NCI-H446 treated with DMSO at 0.1 percent for 48 hours (cell line): Measurements from ENCODE around the gene AFG3L2.
"Not testable (repeated sequence)": the region's sequence is repeated elsewhere in the genome, so short reads cannot be mapped to it uniquely, and the experiment has no call there.

Experiments used
- DNase-seq: peaks from one replicate; lab custom pipeline; 2025; lab: John Stamatoyannopoulos, UW

The AFG3L2 gene

DNA sequence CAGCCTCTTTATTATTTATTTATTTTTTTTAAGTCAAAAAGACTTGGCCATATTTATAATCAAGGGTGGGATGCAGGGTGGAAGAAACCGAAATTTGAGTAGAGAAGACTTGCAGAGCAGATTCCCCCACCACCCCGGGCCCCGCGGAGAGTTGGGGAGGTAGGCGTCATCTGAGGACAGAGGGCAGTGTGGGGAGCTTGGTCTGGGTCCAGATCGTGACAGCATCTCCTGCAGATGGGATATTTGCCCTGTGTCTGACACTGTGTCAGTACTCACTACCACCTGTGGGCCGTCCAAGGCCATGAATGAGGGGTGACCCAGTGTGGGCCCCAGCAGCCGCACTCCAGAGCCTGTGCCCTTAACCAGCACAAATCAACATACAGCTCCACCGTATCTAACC, 20.2 kb upstream of the AFG3L2 start:
- DNase-seq = no peak

DNA sequence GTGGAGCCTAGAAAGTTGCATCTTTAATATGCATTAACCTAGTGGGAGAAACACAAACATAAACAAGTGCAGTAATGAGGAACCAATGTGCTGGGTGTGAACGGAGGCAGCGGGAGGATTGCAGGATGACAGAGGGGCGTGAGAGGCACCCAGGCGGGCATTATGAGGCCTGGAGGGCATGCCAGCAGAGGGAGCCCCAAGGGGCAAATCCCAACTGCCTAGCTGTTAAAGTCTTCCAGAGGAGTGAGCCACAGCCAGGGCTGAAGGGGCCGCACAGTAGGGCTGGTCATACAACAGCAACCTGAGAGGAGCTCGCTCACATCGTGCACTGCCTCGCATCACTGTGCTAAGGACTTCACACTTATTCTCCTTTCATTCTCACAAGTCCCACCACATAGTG, 17.4 kb upstream of the AFG3L2 start:
- no peak for DNase-seq

DNA sequence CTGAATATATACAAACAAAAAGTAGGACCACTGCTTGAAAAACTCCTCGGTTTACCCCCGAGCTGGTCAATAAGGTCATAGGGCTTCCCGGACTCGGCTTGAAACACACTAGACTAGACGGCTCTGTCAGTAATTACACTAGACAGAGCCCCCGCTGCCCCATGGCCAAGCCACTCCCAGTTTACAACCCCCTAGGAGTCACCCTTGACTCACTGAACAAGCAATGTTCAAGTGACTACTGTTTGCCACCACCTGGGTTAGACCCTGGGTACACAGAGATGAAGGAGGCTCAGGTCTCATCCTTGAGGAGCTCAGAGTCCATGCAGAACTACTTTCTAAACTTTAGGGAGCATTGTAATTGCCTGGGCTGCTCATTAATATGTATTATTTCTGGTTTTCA, 17.0 kb upstream of the AFG3L2 start:
- DNase-seq = no peak

DNA sequence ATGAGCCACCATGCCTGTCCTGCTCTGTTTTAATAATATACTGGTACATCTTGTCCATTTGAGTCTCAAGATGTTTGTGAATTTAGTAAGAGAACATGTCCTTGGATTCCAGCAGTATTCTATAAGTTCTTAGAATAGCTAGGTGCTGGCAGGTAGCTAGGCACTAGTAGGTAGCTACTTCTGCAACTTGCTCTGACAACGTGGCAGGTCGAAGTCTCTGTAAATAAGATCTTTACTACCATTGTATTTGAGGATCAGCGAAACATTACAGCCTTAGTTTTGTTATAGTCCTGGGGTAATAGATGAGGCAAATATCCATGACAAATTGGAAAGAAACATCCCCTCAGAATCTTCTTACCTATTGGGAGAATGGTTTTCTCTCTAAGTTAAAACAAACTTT, 16.5 kb upstream of the AFG3L2 start:
- DNase-seq = no peak

DNA sequence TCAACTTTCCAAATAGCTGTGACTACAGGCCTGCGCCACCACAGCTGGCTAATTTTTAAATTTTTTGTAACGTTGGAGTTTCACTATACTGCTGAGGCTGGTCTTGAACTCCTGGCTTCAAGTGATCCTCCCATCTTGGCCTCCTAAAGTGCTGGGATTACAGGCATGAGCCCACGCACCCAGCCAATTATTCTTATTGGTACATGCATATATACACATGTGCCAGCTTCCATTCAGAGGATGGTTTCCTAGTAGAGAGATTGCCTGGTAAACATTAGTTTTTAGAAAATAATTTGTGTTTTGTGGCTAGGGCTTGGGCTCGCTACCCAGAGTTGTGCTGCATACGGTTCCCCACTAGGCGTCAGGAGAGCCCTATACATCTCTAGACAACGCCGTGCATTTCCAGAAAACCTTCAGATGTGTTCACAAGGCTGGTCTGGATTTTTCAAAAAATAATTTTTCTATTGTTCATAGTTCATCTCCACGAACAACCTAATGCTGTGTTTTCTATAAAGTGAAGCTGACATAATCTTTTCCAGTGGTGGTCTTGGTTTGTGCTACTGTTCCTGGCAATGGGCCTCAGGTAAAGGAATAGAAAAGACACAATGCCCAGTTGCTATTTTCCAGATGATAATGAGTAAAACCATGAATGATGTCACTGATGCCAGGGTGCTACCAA, 14.6 kb upstream of the AFG3L2 start:
- DNase-seq = no peak

DNA sequence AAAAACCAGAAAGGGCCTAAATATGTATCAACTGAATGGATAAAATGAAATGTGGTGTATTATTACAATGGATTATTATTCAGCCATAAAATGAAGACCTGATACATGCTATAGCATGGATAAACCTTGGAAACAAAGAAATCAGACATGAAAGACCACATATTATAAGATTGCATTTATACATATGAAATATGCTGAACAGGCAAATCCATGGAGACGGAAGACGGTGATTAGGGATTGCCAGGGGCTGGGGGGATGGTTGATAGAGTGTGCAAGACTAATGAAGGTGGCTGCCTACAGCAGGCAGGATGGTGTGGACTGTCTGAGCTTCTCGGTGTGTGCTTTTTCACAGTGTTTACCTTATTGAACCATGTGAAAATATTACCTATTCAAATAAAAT, 11.4 kb upstream of the AFG3L2 start:
- DNase-seq = no peak

DNA sequence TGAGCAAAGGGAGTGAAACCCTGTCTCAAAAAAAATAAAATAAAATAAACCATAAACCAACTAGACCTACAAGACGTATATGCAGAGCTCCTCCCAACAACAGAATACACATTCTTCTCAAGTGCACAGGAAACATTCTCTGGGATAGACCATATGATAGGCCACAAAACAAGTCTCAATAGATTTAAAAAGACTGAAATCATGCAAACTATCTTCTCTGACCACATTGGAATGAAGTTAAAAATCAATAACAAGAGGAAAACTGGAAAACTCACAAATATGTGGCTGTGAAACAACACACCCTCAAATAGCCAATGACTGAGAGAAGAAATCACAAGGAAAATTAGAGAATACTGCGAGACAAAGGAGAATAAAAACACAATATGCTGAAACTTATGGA, 7.2 kb upstream of the AFG3L2 start:
- no peak for DNase-seq

DNA sequence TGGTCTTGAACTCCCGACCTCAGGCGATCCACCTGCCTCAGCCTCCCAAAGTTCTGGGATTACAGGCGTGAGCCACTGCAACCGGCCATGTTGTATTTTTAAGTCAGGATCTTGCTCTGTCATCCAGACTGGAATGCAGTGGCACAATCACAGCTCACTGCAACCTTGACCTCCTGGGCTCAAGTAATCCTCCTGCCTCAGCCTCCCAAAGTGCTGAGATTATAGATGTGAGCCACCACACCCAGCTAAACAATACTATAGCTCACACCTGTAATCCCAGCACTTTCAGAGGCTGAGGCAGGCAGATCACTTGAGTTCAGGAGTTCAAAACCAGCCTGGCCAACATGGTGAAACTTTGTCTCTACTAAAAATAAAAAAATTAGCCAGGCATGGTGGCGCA, 6.7 kb upstream of the AFG3L2 start:
- DNase-seq = not testable (repeated sequence)

DNA sequence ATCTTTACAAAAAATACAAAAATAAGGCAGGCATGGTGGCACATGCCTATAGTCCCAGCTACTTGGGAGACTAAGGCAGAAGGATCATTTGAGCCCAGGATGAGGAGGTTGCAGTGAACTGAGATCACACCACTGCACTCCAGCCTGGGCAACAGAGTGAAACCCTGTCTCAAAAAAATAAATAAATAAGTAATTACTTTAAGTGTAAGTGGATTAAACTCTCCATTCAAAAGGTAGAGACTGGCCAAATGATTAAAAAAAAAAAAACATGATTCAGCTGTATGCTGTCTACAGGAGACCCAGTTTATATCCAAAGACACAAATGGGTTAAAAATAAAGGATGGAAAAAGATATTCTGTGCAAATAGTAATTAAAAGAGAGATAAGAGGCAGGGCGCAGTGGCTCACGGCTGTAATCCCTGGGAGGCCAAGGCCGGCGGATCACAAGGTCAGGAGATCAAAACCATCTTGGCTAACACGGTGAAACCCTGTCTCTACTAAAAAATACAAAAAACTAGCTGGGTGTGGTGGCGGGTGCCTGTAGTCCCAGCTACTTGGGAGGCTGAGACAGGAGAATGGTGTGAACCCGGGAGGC, 5.3 kb upstream of the AFG3L2 start:
- DNase-seq = not testable (repeated sequence)

DNA sequence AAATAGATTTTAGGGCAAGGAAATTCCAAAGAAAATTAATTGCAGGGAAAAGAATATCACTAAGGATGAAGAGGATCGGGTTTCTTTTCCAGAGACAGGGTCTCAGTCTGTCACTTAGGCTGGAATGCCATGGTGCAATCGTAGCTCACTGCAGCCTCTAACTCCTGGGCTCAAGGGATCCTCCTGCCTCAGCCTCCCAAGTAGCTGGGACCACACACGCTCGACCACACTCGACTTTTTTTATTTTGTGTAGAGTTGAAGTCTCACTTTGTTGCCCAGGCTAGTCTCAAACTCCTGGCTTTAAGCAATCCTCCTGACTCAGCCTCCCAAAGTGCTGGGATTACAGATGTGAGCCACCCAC, 1.2 kb upstream of the AFG3L2 start:
- DNase-seq = not testable (repeated sequence)

DNA sequence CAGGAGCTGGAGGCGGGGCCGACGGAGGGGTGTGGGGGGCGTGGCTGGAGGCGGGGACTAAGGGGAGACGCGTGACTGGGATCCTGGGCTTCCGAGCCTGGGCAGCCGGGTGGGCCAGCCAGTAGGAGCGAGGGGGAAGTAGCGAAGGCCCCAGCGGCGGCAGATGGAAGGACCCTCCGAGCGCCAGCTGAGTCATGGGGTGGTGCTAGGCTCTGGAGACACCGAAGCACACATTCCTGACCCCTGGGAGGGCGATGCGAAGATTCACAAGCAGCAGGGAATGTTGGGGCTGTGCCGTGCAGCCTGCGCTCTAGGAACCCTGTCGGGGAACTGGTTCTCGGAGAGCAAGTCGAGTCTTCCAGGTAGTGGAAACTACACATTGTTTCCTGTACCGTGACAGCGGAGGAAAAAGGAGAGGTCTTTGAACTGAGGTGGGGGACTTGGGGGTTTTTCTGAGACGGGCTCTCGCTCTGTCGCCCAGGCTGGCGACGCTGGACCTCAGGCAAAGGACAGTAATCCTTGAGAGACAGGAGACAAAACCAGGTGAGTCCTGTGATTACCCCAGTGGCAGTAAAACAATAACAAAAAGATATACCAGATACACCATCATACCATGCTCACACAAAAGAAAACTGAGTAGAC, 650 bp upstream of the AFG3L2 start:
- DNase-seq = no peak

DNA sequence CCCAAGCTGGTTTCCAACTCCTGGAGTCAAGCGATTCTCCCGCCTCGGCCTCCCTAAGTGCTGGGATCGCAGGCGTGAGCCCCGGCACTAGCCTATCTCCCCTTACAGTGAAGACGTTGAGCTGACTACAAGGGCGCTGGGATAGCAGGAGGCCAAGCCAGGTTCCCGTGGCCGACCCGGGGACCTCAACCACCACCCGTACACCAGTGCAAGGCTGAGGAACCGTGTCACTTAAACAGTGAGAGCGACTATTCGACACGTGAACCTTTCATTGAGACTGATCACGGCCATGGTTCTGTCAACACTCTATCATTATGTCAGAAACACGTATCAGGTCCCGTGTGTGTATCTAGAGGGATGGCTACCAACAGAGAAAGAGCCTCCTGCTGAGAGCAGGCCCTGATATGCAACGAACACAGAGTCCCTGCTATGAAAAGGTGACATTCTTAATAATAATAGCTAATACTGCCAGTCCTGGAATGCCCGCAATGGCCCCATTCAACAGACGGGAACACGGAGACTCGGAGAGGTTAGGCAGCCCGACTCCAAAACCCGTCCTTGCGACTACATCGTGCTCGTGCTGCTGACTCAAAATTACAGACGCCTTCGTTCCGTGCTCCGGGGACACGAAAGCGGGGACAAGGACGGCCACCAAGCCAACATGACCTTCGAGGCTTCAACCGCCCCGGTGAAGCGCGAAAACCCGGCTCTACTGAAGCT, 833 bp downstream of the AFG3L2 start:
- DNase-seq = no peak

DNA sequence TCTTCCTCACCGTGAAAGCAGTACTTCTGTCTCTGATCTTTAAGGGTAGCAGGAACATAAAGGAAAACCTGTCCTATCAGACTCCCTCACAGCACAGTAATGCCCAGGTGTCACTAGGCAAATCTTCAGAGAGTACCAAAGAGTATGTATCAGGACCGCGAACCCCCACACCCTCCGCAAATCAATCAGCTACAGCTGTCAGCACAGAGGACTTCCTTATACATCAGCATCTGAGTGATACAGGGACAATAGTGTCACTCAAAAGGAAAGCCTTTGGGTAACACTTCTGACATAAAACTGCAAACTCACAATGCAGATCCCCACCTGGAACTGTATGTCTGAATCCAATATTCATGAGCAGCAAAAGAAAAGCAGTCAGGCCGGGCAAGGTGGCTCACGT, 2.6 kb downstream of the AFG3L2 start:
- no peak for DNase-seq

DNA sequence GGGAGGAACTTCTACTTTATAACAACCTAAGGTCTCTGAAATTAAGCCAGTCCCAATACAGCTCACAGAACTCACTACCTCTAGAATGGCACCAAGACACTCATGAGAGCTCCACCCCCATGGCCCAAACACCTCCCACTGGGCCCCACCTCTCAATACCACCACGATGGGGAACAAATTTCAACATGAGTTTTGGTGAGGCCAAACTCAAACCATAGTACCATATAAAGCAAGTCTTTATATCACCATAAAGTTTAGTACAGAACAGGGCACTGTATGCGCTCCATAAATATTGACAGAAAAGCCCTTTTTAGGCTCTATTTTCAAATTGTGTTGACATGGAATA, 3.3 kb downstream of the AFG3L2 start:
- DNase-seq = no peak

DNA sequence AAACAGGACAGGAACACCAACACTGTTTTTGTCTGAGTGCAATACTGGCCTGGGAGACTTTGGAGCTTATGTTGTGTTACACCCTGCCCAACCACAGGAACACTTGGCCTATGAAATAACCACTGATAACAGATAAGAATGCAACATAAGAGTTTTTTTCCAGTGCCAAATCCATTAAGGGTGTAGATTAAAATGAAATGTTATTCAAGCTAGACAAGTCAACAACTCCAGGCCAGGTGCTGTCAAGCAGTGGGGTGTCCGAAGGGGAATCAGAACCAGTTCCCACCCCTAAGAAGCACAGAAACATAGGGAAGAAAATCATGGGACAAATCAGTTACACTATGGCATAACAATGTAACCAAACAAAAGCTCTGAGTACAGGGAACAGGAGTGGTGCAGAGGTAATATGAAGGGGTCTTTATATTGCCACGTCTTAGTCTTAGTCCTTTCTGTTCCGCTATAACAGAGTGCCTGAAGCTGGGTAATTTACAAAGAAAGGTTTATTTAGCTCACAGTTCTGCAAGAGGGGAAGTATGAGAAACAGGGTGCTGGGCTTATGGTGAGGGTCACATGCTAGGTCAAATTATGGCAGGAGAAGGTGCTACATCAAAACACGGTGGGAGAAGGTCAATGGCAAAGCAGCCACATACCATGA, 3.8 kb downstream of the AFG3L2 start:
- no peak for DNase-seq

DNA sequence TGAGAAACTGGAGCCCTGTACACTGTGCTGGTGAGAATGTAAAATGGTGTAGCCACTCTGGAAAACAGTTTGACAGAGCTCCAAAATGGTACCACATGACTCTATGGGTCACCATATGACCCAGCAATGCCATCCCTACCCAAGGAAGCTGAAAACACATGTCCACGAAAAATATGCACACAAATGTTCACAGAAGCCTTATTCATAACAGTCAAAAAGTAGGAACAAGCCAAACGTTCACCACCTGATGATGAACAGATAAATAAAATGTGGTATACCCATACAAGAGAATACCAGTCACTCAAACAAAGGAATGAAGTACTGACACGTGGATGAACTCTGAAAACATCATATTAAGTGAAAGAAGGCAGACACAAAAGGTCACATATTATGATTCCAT, 4.6 kb downstream of the AFG3L2 start:
- no peak for DNase-seq

DNA sequence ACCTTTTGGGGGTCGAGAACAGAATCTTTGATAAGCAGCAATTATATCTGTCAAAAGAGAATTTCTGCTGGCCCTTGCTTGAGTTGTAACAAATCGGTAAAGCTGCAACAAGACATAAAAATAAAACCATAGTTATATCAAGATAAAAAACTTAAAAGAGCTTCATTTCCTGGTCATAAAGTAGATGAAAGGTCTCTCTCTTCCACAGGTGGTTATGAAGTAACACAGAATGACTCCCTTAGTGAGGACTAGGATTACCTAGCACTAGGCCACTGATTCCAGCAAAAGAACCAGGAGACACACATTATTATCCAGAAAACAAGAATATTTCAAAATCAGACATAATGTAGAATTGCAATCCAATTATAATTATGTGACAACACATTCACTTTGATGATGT, 5.4 kb downstream of the AFG3L2 start:
- no peak for DNase-seq

DNA sequence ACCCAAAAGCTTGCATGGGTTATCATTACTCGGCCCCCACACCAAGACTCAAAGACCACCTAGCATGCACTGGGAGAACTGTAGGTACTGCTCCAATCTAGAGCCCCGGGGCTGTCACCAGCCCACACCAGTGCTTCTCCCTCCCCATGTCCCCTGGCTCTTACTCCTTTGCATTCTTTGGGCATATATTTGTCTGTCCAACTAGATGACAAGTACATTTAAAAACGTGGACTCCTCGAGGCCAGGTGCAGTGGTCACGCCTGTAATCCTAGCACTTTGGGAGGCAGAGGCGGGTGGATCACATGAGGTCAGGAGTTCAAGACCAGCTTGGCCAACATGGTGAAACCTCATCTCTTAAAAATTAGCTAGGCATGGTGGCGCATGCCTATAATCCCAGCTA, 7.8 kb downstream of the AFG3L2 start:
- no peak for DNase-seq

DNA sequence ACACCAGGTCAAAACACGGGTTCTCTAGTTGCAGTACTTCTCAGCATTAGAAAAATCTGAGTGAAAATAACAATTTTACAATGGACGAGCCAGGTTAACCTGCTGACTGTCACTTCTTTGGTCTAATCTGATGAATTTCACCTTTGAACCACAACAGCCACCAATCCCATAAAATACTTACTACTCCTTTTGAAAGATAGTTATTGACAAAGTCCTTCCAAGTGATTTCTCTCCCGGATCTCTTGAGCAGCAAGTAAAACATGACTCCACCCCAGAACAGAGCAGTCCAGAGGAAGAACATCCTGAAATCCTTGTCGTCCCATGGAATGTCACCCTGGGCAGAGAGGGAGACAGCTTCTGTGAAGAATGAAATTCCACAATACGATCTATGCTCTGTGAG, 10.2 kb downstream of the AFG3L2 start:
- DNase-seq = no peak

DNA sequence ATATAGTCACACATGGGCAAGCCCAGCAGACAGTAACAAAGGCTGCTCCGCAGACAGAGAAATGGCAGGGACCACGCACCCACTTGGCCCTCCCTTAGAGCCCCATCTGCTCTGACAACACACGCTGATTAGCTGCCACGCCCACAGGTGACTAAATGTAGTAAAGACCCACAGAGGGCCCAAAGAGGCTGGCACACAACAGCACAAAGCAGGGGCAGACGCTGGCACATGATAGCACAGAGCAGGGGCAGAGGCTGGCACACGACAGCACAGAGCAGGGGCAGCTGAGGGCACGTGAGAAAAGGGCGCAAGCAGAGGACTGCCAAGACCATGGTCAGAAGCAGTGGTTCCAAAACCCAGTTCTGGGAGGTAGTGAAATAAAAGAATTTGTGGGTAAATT, 10.6 kb downstream of the AFG3L2 start:
- DNase-seq = no peak

DNA sequence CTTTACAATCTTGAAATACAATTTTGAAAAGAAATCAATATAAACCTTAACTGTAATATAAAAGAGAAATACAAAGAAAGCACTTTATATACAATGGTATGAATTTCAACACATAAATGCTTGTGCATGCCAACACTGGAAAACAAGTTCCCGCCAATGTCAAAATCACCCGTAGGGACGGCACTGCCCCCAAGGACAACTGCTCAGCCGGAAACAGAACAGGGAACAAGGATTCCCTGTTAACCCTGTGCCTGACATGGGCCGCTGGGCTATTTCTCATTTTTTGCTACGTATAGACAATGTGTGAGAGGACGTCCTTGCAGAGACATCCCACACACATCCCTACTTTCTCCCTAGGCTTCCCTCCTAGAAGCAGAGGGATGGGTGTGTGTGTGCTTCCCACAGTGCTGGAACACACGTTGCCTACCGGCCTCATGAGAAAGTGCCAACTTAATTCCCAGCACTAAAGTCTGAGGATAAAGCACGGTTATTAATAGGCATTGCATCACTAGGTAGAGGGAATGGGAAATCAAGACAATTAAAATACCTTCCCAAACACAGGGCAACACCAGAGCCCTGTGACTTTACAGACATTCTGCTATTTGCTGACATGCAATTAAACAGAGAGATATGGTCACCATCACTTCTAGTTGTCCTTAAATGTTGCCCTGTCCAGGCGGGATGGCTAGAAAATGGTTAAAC, 14.4 kb downstream of the AFG3L2 start:
- no peak for DNase-seq

DNA sequence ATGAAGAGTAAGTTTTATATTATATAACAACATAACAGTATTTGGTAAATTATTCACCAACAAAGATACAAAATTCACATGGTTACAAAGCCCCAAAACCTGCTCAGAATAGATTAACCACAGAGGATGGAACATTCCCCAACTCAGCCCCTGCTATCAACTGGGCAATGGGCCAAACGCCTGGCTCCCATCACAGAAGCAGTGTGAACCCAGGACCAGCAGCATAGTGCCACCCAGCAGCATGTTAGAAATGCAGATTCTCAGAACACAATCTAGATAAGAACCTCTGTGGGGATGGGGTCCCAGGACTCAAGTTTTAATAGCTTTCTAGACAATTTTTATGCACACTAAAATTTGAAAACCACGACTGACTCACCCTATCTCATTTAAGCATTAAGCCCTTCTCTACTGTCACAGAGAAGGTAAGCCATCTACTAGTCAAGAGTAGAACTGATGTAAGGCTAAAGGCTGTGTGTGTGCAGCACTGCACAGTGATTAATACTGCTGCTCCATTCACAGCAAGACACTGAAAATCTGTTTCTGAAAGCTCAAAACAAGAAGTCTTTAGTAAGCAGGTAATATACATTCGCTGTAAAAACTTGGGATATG, 15.2 kb downstream of the AFG3L2 start:
- no peak for DNase-seq
